ENCODE measurements around the gene CALHM1. TPM values are rescaled to one million over a fixed set of nuclear protein-coding genes. Genes with fewer than 3 reads are reported as not detected.
"Not testable (repeated sequence)": the region's sequence is repeated elsewhere in the genome, so short reads cannot be mapped to it uniquely, and the experiment has no call there.

CALHM1 gene
- total RNA-seq, 1 experiment from 2014 or later, result not detected

DNA sequence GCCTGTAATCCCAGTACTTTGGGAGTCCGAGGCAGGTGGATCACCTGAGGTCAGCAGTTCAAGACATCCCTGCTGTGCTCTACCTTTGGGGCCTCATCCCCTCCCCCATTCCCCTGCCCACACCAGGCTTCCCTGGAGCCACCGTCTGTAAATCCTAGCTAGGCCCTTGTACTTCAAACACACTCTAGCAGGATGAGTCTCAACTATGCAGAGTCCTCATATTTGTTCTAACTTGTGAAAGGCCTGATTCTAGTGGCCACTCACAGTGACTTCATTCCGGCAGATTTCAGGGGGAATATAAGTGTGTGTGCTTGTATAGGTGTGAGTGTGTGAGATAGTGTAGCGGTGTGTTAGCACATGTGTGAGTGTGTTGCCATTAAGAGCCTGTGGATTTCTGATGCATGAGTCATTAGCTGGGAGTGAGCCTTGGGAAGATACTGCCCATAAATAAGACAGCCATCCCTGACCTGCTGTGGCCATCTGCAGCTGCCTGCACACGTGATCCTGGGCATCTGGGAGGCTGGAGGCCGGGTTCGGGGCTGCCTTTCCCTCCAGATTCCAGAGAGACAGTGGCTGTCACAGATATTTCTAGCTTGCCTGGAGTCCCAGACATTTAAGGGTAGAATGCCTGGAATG is 33.1 kb upstream of the CALHM1 start:
- Histone ChIP-seq H3K27me3 (replicated peaks; ENCODE audit: insufficient read depth, low read depth, low read length, poor library complexity) (peaks cover 34% of the 10 kb centered on the region), H3K9me3 (ENCODE audit: low read depth, low read length, poor library complexity, severe bottlenecking) (no peaks in the 10 kb centered on the region), H3K36me3 (ENCODE audit: insufficient read depth, low read length, poor library complexity, severe bottlenecking) (no peaks in the 10 kb centered on the region), H3K4me3 (ENCODE audit: low read depth, low read length, poor library complexity, severe bottlenecking) (no peak overlapping the region), H3K4me1 (ENCODE audit: insufficient read depth, low read length, poor library complexity, severe bottlenecking) (peaks cover 15% of the 10 kb centered on the region), H3K27ac (ENCODE audit: low read depth, low read length, poor library complexity, severe bottlenecking) (no peak overlapping the region)
- ChIA-PET POLR2A (ENCODE audit: low non-redundant PET) (no interaction called here), CTCF (no interaction called here)
- intact Hi-C loops (cut with micrococcal nuclease; ENCODE audit: unreplicated experiment), result no loop called here
- DNase-seq (ENCODE audit: low spot score), result peak; percentile 39
- BruUV-seq (replicated peaks), result no TSS peak
- no peak for TF ChIP-seq EZH2 (IDR thresholded peaks at IDR 0.05; ENCODE audit: borderline replicate concordance, low read depth, low read length, poor library complexity, severe bottlenecking)
- no peak for TF ChIP-seq CTCF (conservative IDR thresholded peaks at IDR 0.05; ENCODE audit: low read depth, low read length)

DNA sequence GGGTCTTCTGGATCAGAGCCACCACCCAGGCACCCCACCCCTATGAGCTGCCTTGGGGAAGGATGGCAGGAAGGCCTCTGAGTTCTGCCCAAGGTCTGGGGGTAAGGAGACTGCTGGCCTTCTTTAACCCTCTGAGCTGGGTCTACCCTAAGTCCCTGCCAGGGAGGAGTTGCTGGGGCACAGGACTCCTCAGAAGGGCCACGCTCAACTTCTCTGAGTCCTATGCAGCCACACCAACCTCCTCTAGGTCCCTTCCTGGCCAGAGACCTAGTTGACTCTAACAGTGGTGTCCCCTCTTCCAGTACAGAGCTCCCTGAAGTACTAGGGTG is 32.2 kb upstream of the CALHM1 start:
- TF ChIP-seq EZH2 (IDR thresholded peaks at IDR 0.05; ENCODE audit: borderline replicate concordance, low read depth, low read length, poor library complexity, severe bottlenecking) (no peak), CTCF (conservative IDR thresholded peaks at IDR 0.05; ENCODE audit: low read depth, low read length) (no peak)
- CTCF ChIA-PET, result no interaction called here
- DNase-seq (ENCODE audit: low spot score), result no peak
- no TSS peak for BruUV-seq (replicated peaks)
- H3K36me3 ChIP-seq (ENCODE audit: insufficient read depth, low read length, poor library complexity, severe bottlenecking), result no peaks in the 10 kb centered on the region
- no peak overlapping the region for H3K4me3 ChIP-seq (ENCODE audit: low read depth, low read length, poor library complexity, severe bottlenecking)
- intact Hi-C loops (cut with micrococcal nuclease; ENCODE audit: unreplicated experiment), result no loop called here
- POLR2A ChIA-PET (ENCODE audit: low non-redundant PET), result no interaction called here
- no peak overlapping the region for H3K27ac ChIP-seq (ENCODE audit: low read depth, low read length, poor library complexity, severe bottlenecking)
- H3K9me3 ChIP-seq (ENCODE audit: low read depth, low read length, poor library complexity, severe bottlenecking), result no peaks in the 10 kb centered on the region
- H3K4me1 ChIP-seq (ENCODE audit: insufficient read depth, low read length, poor library complexity, severe bottlenecking), result peaks cover 15% of the 10 kb centered on the region
- H3K27me3 ChIP-seq (replicated peaks; ENCODE audit: insufficient read depth, low read depth, low read length, poor library complexity), result peaks cover 25% of the 10 kb centered on the region

DNA sequence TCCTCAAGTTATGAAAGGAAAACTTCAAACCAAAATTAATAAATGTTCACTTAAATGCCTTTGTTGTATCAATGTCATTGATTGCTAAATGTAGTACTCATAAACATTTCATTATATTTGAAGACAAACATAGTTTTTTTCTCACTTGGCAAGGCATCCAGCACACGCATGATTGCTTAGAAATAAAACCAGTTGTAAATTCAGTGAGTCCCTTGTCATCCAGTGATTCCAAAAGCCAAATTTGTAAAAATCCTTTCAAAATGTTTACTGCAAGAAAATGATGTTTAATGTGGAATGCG is 28.7 kb upstream of the CALHM1 start:
- H3K4me3 ChIP-seq (ENCODE audit: low read depth, low read length, poor library complexity, severe bottlenecking), result no peak overlapping the region
- H3K27ac ChIP-seq (ENCODE audit: low read depth, low read length, poor library complexity, severe bottlenecking), result no peak overlapping the region
- no peaks in the 10 kb centered on the region for H3K27me3 ChIP-seq (replicated peaks; ENCODE audit: insufficient read depth, low read depth, low read length, poor library complexity)
- H3K4me1 ChIP-seq (ENCODE audit: insufficient read depth, low read length, poor library complexity, severe bottlenecking), result no peaks in the 10 kb centered on the region
- H3K36me3 ChIP-seq (ENCODE audit: insufficient read depth, low read length, poor library complexity, severe bottlenecking), result no peaks in the 10 kb centered on the region
- DNase-seq (ENCODE audit: low spot score), result no peak
- ChIA-PET POLR2A (ENCODE audit: low non-redundant PET) (no interaction called here), CTCF (no interaction called here)
- H3K9me3 ChIP-seq (ENCODE audit: low read depth, low read length, poor library complexity, severe bottlenecking), result no peaks in the 10 kb centered on the region
- intact Hi-C loops (cut with micrococcal nuclease; ENCODE audit: unreplicated experiment), result loop anchor here (5.0 kb wide), 1 partner anchor 70 kb away; no protein-coding TSS in a partner anchor
- BruUV-seq (replicated peaks), result no TSS peak
- TF ChIP-seq EZH2 (IDR thresholded peaks at IDR 0.05; ENCODE audit: borderline replicate concordance, low read depth, low read length, poor library complexity, severe bottlenecking), result no peak
- no peak for TF ChIP-seq CTCF (conservative IDR thresholded peaks at IDR 0.05; ENCODE audit: low read depth, low read length)

DNA sequence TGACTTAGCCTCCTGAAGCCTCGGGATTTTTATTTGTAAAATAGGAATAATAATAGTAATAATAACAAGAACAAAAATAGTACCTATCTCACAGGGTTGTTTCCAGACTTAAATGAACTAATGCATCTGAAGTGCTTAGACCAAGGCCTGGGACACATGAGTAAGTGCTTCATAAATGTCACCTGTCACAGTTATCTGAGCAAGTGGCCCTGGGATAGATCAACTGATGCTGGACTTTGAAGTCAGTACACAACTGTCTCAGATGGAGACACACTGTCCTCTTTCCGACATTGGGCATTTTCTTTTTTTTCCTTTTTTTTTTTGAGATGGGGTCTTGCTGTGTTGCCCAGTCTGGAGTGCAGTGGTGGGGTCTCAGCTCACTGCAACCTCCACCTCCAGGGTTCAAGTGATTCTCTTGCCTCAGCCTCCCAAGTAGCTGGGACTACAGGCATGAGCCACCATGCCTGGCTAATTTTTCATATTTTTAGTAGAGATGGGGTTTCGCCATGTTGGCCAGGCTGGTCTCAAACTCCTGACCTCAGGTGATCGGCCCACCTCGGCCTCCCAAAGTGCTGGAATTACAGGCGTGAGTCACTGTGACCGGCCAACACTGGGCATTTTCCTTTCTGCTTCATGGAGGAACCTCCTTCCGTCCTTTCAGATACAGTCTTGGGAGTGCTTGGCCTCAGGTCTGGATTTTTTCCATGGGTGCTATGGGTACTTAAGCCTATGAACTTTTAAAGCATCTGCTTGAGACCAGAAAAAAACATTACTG is 28.1 kb upstream of the CALHM1 start:
- H3K27ac ChIP-seq (ENCODE audit: low read depth, low read length, poor library complexity, severe bottlenecking); H3K9me3 ChIP-seq (ENCODE audit: low read depth, low read length, poor library complexity, severe bottlenecking); H3K4me3 ChIP-seq (ENCODE audit: low read depth, low read length, poor library complexity, severe bottlenecking); H3K36me3 ChIP-seq (ENCODE audit: insufficient read depth, low read length, poor library complexity, severe bottlenecking); DNase-seq (ENCODE audit: low spot score); POLR2A ChIA-PET (ENCODE audit: low non-redundant PET); CTCF ChIA-PET; H3K4me1 ChIP-seq (ENCODE audit: insufficient read depth, low read length, poor library complexity, severe bottlenecking); BruUV-seq (replicated peaks); H3K27me3 ChIP-seq (replicated peaks; ENCODE audit: insufficient read depth, low read depth, low read length, poor library complexity): not testable (repeated sequence)
- intact Hi-C loops (cut with micrococcal nuclease; ENCODE audit: unreplicated experiment), result loop anchor here (5.0 kb wide), 1 partner anchor 70 kb away; no protein-coding TSS in a partner anchor

Measured in A673 (cell line).